GM19193 (cell line): ENCODE measurements around the gene SENP3.

Experiments
- POLR2A ChIP-seq: IDR thresholded peaks from 4 replicates; pipeline ENCODE4 v1.6.1; 2011; ENCODE audit not compliant: insufficient read depth, insufficient read length; ENCODE audit errors: extremely low read depth

Gene SENP3

GRCh38 chr17:7561589-7562207 lies at the start of gene SENP3:
TSS of gene SENP3 (plus strand) at chr17:7561919. CDS start at chr17:7563077, 1,158 bp downstream.
- TF ChIP-seq POLR2A = peak; percentile 74

GRCh38 chr17:7512105-7512504 lies 49.6 kb upstream of the SENP3 start:
- TF ChIP-seq POLR2A = no peak

GRCh38 chr17:7512824-7513540 lies 48.7 kb upstream of the SENP3 start:
- TF ChIP-seq POLR2A = no peak

GRCh38 chr17:7513850-7514419 lies 47.8 kb upstream of the SENP3 start:
- no peak for TF ChIP-seq POLR2A

GRCh38 chr17:7515911-7516610 lies 45.7 kb upstream of the SENP3 start:
- TF ChIP-seq POLR2A = no peak

- no peak for TF ChIP-seq POLR2A
Observed at GRCh38 chr17:7523033-7523432, 38.7 kb upstream of the SENP3 start.

GRCh38 chr17:7528842-7529241 lies 32.9 kb upstream of the SENP3 start:
- TF ChIP-seq POLR2A = no peak

GRCh38 chr17:7530023-7530900 lies 31.5 kb upstream of the SENP3 start:
- no peak for TF ChIP-seq POLR2A

- no peak for TF ChIP-seq POLR2A
Observed at GRCh38 chr17:7538050-7538449, 23.7 kb upstream of the SENP3 start.

- no peak for TF ChIP-seq POLR2A
Observed at GRCh38 chr17:7538891-7539545, 22.7 kb upstream of the SENP3 start.

GRCh38 chr17:7541074-7541621 lies 20.6 kb upstream of the SENP3 start:
- TF ChIP-seq POLR2A = no peak

GRCh38 chr17:7544911-7545310 lies 16.8 kb upstream of the SENP3 start:
- no peak for TF ChIP-seq POLR2A

- TF ChIP-seq POLR2A = peak; percentile 66
Observed at GRCh38 chr17:7548585-7549400, 12.9 kb upstream of the SENP3 start, which contains the start of gene TNFSF12. TSS of gene TNFSF12 (plus strand) at chr17:7549058. CDS start at chr17:7549154, 96 bp downstream.
